GM12873 (cell line): ENCODE measurements around the gene MAP7.

Experiments
- CTCF ChIP-seq: IDR thresholded peaks from 2 replicates; pipeline ENCODE4 v1.5.1; 2012; ENCODE audit warnings: low read depth, mild to moderate bottlenecking, moderate library complexity, low read length, control low read depth; ENCODE audit not compliant: insufficient read depth; ENCODE audit errors: missing control alignments

The MAP7 gene

GRCh38 chr6:136550330-136551071 is at the start of gene MAP7:
MAP7 (minus strand) TSS chr6:136550422; CDS start chr6:136550408, 14 bp downstream.
- peak; percentile 81 for TF ChIP-seq CTCF

GRCh38 chr6:136599329-136600011 is 49.2 kb upstream of the MAP7 start:
- TF ChIP-seq CTCF = no peak

GRCh38 chr6:136598048-136598447 is 47.8 kb upstream of the MAP7 start:
- TF ChIP-seq CTCF = no peak

GRCh38 chr6:136594671-136595070 is 44.4 kb upstream of the MAP7 start:
- TF ChIP-seq CTCF = no peak

GRCh38 chr6:136593748-136594490 is 43.7 kb upstream of the MAP7 start:
- TF ChIP-seq CTCF = no peak

GRCh38 chr6:136592930-136593673 is 42.9 kb upstream of the MAP7 start:
- TF ChIP-seq CTCF = no peak
